Vagina (tissue), 2 donors: ENCODE measurements around the gene PGA4. TPM values are rescaled to one million over a fixed set of nuclear protein-coding genes. Genes with fewer than 3 reads are reported as not detected.
"Not testable (repeated sequence)": the region's sequence is repeated elsewhere in the genome, so short reads cannot be mapped to it uniquely, and the experiment has no call there.

Source experiments
- DNase-seq, 2 donors: peaks; one replicate each; pipeline ENCODE4 v3.0.0-alpha.2; 2017; ENCODE audit errors: extremely low spot score in 2 of 2
- H3K27ac ChIP-seq: fragments of 200-600 bp; sonication (generic); one replicate; pipeline ENCODE4 v1.5.1; 2019
- H3K27me3 ChIP-seq: fragments of 200-600 bp; sonication (generic); one replicate; pipeline ENCODE4 v1.5.1; 2019
- H3K36me3 ChIP-seq, 2 donors: fragments of 200-600 bp; sonication (generic); one replicate each; pipeline ENCODE4 v1.5.1; 2017 to 2019
- H3K4me1 ChIP-seq: fragments of 200-600 bp; sonication (generic); one replicate; pipeline ENCODE4 v1.5.1; 2019
- H3K4me3 ChIP-seq, 2 donors: fragments of 200-600 bp; sonication (generic); 1 replicate in 1 of 2; 2 replicates in 1 of 2; pipeline ENCODE4 v1.5.1; 2016 to 2019
- H3K9me3 ChIP-seq: fragments of 200-600 bp; sonication (generic); one replicate; pipeline ENCODE4 v1.5.1; 2019
- intact Hi-C: fragments of 100-400 bp; cut with DNase I; formaldehyde crosslinking; loops from one replicate; pipeline ENCODE4 v1.15.1; 2023
- total RNA-seq: library from RNA; depleted of rRNA; stranded (reverse); fragments of >200 nt; gene quantifications from one replicate; pipeline ENCODE4 v1.2.3, GENCODE V29; 2016

Gene PGA4
- total RNA-seq, 1 donor from 2014 or later = 7.6 TPM

GRCh38 chr11:61210629-61211028 lies 11.5 kb upstream of the PGA4 start:
- H3K27ac ChIP-seq, DNase-seq, H3K27me3 ChIP-seq, H3K4me1 ChIP-seq, H3K9me3 ChIP-seq, intact Hi-C loops, H3K4me3 ChIP-seq, H3K36me3 ChIP-seq: not testable (repeated sequence)

GRCh38 chr11:61211327-61211952 lies 10.7 kb upstream of the PGA4 start:
- intact Hi-C loops, H3K4me3 ChIP-seq, H3K4me1 ChIP-seq, DNase-seq, H3K27me3 ChIP-seq, H3K36me3 ChIP-seq, H3K27ac ChIP-seq, H3K9me3 ChIP-seq: not testable (repeated sequence)

GRCh38 chr11:61212202-61212601 lies 9.9 kb upstream of the PGA4 start:
- intact Hi-C loops = not testable (repeated sequence)

GRCh38 chr11:61213711-61214324 lies 8.3 kb upstream of the PGA4 start:
- H3K27ac ChIP-seq, H3K9me3 ChIP-seq, H3K27me3 ChIP-seq, H3K4me1 ChIP-seq, intact Hi-C loops, H3K36me3 ChIP-seq, H3K4me3 ChIP-seq, DNase-seq: not testable (repeated sequence)

More at GRCh38 chr11:61212202-61212601, 9.9 kb upstream of the PGA4 start:
- not testable (repeated sequence) for H3K36me3 ChIP-seq, H3K4me3 ChIP-seq, DNase-seq, H3K27me3 ChIP-seq, H3K27ac ChIP-seq, H3K4me1 ChIP-seq, H3K9me3 ChIP-seq

GRCh38 chr11:61218306-61218705 lies 3.8 kb upstream of the PGA4 start:
- H3K36me3 ChIP-seq, H3K9me3 ChIP-seq, H3K27me3 ChIP-seq, intact Hi-C loops, H3K4me1 ChIP-seq, H3K4me3 ChIP-seq, H3K27ac ChIP-seq, DNase-seq: not testable (repeated sequence)

GRCh38 chr11:61219016-61219415 lies 3.1 kb upstream of the PGA4 start:
- intact Hi-C loops, H3K36me3 ChIP-seq, DNase-seq: not testable (repeated sequence)

GRCh38 chr11:61222692-61223091 lies 545 bp downstream of the PGA4 start:
- DNase-seq, intact Hi-C loops, H3K27me3 ChIP-seq: not testable (repeated sequence)

More at GRCh38 chr11:61219016-61219415, 3.1 kb upstream of the PGA4 start:
- not testable (repeated sequence) for H3K4me3 ChIP-seq, H3K27me3 ChIP-seq, H3K9me3 ChIP-seq, H3K4me1 ChIP-seq, H3K27ac ChIP-seq

GRCh38 chr11:61226457-61227137 lies 4.5 kb downstream of the PGA4 start:
- intact Hi-C loops, H3K4me1 ChIP-seq, H3K36me3 ChIP-seq, H3K9me3 ChIP-seq, DNase-seq, H3K4me3 ChIP-seq, H3K27me3 ChIP-seq, H3K27ac ChIP-seq: not testable (repeated sequence)

More at GRCh38 chr11:61222692-61223091, 545 bp downstream of the PGA4 start:
- H3K27ac ChIP-seq, H3K36me3 ChIP-seq, H3K4me1 ChIP-seq, H3K9me3 ChIP-seq, H3K4me3 ChIP-seq: not testable (repeated sequence)

GRCh38 chr11:61229458-61229857 lies 7.3 kb downstream of the PGA4 start:
- H3K4me1 ChIP-seq, intact Hi-C loops, H3K27ac ChIP-seq, H3K4me3 ChIP-seq, H3K9me3 ChIP-seq, H3K36me3 ChIP-seq, DNase-seq, H3K27me3 ChIP-seq: not testable (repeated sequence)

GRCh38 chr11:61231033-61231432 lies 8.9 kb downstream of the PGA4 start:
- intact Hi-C loops, H3K4me3 ChIP-seq, H3K4me1 ChIP-seq, H3K27ac ChIP-seq, H3K27me3 ChIP-seq, H3K36me3 ChIP-seq, DNase-seq, H3K9me3 ChIP-seq: not testable (repeated sequence)

GRCh38 chr11:61231585-61231984 lies 9.4 kb downstream of the PGA4 start:
- H3K4me1 ChIP-seq, intact Hi-C loops, H3K4me3 ChIP-seq, H3K36me3 ChIP-seq, H3K27ac ChIP-seq, DNase-seq, H3K27me3 ChIP-seq, H3K9me3 ChIP-seq: not testable (repeated sequence)

- intact Hi-C loops, H3K27me3 ChIP-seq, H3K9me3 ChIP-seq, H3K4me3 ChIP-seq, H3K36me3 ChIP-seq, H3K4me1 ChIP-seq, DNase-seq, H3K27ac ChIP-seq: not testable (repeated sequence)
Observed at GRCh38 chr11:61232548-61233145, 10.5 kb downstream of the PGA4 start.

GRCh38 chr11:61237130-61237529 lies 15.0 kb downstream of the PGA4 start:
- H3K36me3 ChIP-seq, H3K27ac ChIP-seq, H3K27me3 ChIP-seq, intact Hi-C loops, DNase-seq, H3K4me3 ChIP-seq, H3K9me3 ChIP-seq, H3K4me1 ChIP-seq: not testable (repeated sequence)
